Measurements from ENCODE around the gene AKNA.

AKNA gene

DNA sequence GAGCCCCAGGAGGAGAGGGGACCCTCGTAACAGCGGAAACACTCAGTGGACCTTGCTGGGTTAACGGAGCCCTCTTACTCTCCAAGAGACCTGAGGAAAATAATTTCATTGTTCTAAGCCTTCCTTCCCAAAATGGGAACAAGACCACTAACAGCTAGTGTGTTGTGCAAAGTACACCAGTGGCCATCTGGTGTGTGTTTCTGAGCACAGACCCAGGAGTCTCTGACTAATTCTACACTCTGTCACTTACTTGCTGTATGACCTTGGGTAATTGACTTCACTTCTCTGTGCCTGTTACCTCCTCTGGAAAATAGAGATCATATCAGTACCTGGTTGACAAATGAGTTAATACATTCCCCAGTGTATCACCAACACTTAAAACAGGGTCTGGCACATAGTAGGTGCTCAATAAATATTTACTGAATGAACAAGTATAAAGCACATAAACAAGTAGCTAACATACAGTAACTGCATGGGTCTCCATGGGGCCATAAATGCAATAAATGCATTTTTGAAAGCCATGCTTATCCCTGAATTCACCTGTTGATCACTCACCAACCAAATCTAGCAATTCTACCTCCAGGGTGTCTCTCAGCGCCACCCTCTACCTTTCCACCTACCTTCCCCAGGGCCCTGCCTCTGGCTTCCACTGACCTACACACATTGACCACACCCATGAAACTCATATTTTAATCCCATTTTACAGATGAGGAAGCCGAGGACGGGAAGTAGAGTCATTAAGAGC is 44.7 kb upstream of the AKNA start:
- no peak for DNase-seq (ENCODE audit: low spot score)
- TF ChIP-seq, protein P1, sequence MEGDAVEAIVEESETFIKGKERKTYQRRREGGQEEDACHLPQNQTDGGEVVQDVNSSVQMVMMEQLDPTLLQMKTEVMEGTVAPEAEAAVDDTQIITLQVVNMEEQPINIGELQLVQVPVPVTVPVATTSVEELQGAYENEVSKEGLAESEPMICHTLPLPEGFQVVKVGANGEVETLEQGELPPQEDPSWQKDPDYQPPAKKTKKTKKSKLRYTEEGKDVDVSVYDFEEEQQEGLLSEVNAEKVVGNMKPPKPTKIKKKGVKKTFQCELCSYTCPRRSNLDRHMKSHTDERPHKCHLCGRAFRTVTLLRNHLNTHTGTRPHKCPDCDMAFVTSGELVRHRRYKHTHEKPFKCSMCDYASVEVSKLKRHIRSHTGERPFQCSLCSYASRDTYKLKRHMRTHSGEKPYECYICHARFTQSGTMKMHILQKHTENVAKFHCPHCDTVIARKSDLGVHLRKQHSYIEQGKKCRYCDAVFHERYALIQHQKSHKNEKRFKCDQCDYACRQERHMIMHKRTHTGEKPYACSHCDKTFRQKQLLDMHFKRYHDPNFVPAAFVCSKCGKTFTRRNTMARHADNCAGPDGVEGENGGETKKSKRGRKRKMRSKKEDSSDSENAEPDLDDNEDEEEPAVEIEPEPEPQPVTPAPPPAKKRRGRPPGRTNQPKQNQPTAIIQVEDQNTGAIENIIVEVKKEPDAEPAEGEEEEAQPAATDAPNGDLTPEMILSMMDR (IDR thresholded peaks at IDR 0.05; ENCODE audit: borderline replicate concordance, control extremely low read depth, extremely low read depth, insufficient read depth, missing control alignments) = no peak
- in situ Hi-C loops (cut with MboI; ENCODE audit: low sequenced_read_pairs, unreplicated experiment) = no loop called here

DNA sequence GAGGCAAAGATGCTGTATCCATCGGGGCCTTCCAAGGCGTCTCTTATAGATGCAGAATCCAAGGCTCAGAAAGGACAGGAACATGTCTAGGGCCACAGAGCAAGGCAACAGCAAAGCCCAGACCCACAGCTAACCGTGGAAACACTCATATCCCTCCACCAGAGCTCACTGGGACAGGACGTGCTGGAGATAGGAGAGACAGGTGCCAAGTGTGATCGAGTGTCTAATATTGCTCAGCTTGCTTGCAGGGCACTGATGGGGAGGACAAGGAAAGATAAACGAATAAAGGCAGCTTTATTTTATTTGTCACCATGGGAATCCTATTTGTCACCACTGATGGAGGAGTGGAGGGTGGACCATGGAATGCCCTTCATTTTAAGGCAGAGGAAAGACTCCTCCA is 44.0 kb upstream of the AKNA start:
- no peak for DNase-seq (ENCODE audit: low spot score)
- TF ChIP-seq, protein P1 (IDR thresholded peaks at IDR 0.05; ENCODE audit: borderline replicate concordance, control extremely low read depth, extremely low read depth, insufficient read depth, missing control alignments) = no peak
- in situ Hi-C loops (cut with MboI; ENCODE audit: low sequenced_read_pairs, unreplicated experiment) = no loop called here

DNA sequence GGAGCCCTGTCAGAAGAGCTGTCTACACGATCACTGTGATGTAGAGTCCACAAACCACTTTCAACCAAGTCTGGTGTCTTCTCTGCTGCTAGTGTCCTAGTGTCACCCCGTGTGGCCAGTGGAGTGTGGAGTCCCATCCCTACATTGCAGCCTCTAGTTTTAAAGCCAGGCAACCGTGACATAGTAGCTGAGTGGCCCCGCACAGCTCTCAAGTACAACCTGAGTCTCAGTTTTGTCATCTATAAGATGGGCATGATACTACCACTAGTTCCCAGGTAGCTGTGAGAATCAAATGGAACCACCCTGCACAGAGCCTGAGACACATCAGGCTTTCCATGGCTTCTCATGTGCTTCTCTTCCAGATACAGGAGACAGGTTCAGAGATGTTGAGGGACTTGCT is 43.2 kb upstream of the AKNA start:
- in situ Hi-C loops (cut with MboI; ENCODE audit: low sequenced_read_pairs, unreplicated experiment) = no loop called here
- TF ChIP-seq, protein P1 (IDR thresholded peaks at IDR 0.05; ENCODE audit: borderline replicate concordance, control extremely low read depth, extremely low read depth, insufficient read depth, missing control alignments) = no peak
- DNase-seq (ENCODE audit: low spot score) = no peak

DNA sequence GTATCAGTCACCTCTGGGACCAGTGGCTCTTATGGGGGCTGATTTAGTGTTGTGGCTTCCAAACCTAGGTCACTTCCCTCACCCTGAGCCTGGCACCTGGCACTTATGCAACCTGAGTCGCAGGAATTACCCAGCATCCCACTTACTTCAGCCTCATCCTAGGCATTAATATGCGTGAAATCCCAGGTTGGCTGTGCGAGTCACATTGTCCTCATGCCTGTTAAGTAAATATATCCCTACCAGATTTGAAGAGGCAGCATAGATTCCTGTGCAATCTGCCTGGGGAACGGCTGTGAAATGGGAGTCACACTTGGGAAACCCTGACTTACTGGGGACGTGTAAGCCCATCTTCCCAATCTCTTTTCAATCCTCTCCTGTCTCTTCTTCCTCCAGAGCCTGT is 42.7 kb upstream of the AKNA start:
- TF ChIP-seq, protein P1 (IDR thresholded peaks at IDR 0.05; ENCODE audit: borderline replicate concordance, control extremely low read depth, extremely low read depth, insufficient read depth, missing control alignments) = no peak
- DNase-seq (ENCODE audit: low spot score) = no peak
- in situ Hi-C loops (cut with MboI; ENCODE audit: low sequenced_read_pairs, unreplicated experiment) = no loop called here

DNA sequence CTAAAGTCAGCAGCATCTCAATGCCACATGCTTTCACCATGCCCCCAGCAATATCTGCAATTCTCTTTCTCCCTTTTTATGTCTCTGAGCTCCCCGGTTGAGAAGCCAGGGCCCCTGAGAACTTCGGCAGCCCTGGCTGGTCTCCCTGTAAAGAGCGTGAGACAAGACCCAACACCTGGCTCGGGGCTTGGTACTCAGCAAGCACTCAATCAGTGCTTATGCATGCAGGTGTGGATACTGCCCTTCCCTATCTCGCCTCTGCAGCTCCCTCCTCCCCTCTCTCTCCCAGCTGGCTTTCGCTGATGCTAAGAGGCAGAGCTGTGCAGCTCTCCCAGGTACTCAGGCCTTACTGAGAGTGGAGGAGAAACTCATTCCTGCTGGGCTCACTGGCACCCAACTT is 41.7 kb upstream of the AKNA start:
- no peak for DNase-seq (ENCODE audit: low spot score)
- TF ChIP-seq, protein P1 (IDR thresholded peaks at IDR 0.05; ENCODE audit: borderline replicate concordance, control extremely low read depth, extremely low read depth, insufficient read depth, missing control alignments) = no peak
- in situ Hi-C loops (cut with MboI; ENCODE audit: low sequenced_read_pairs, unreplicated experiment) = no loop called here

DNA sequence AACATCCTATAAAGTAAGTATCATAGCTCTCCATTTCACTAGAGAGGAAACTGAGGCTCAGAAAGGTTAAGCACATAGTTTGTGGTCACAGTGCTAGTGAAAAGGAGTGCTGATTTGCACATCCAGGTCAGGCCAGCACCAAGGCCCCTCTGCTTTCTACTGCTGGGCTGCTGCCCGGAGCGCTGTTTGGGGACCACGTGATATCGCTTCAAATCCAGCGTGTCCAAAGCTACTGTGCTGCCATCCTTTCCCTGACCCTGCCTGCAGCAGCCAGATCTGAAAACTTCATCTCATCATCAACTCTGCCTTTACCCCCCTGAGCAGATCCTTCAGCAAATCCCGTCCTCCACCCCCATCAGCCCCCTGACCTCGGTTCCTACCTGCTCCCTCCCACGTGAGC is 40.7 kb upstream of the AKNA start:
- in situ Hi-C loops (cut with MboI; ENCODE audit: low sequenced_read_pairs, unreplicated experiment) = no loop called here
- TF ChIP-seq, protein P1 (IDR thresholded peaks at IDR 0.05; ENCODE audit: borderline replicate concordance, control extremely low read depth, extremely low read depth, insufficient read depth, missing control alignments) = no peak
- no peak for DNase-seq (ENCODE audit: low spot score)

Measured in GM13976 (cell line).